Ishikawa (cell line): Measurements from ENCODE around the gene EPS15.

Source experiments
- CREB1 ChIP-seq: IDR thresholded peaks from 2 replicates; pipeline ENCODE4 v1.6.1; 2012; ENCODE audit warnings: low read depth
- EP300 ChIP-seq: IDR thresholded peaks from 2 replicates; pipeline ENCODE4 v1.6.1; 2012; ENCODE audit warnings: borderline replicate concordance
- FOXM1 ChIP-seq: IDR thresholded peaks from 2 replicates; pipeline ENCODE4 v1.6.1; 2012; ENCODE audit warnings: low read depth, borderline replicate concordance
- MAX ChIP-seq: IDR thresholded peaks from 2 replicates; pipeline ENCODE4 v1.6.1; 2012
- NFIC ChIP-seq: IDR thresholded peaks from 2 replicates; pipeline ENCODE4 v1.6.1; 2012
- RAD21 ChIP-seq: IDR thresholded peaks from 2 replicates; pipeline ENCODE4 v1.6.1; 2012; ENCODE audit warnings: low read depth
- REST ChIP-seq: IDR thresholded peaks from 2 replicates; pipeline ENCODE4 v1.6.1; 2012; ENCODE audit warnings: low read depth, mild to moderate bottlenecking
- TAF1 ChIP-seq: IDR thresholded peaks from 2 replicates; pipeline ENCODE4 v1.6.1; 2012; ENCODE audit warnings: low read depth, mild to moderate bottlenecking
- YY1 ChIP-seq: IDR thresholded peaks from 2 replicates; pipeline ENCODE4 v1.6.1; 2012; ENCODE audit warnings: low read depth

GRCh38 chr1:51519865-51520699, 1.0 kb upstream of the EPS15 start:
- no peak for TF ChIP-seq RAD21
- TF ChIP-seq REST = no peak
- no peak for TF ChIP-seq TAF1
- no peak for TF ChIP-seq CREB1
- no peak for TF ChIP-seq YY1
- TF ChIP-seq NFIC = no peak
- no peak for TF ChIP-seq FOXM1
- no peak for TF ChIP-seq MAX
- TF ChIP-seq EP300 = no peak
